ENCODE data around the gene PIP5K1A.
A peak's percentile ranks its signal among the peaks of the same experiment; 100 is the strongest.
"Not testable (repeated sequence)": the region's sequence is repeated elsewhere in the genome, so short reads cannot be mapped to it uniquely, and the experiment has no call there.

The PIP5K1A gene

DNA sequence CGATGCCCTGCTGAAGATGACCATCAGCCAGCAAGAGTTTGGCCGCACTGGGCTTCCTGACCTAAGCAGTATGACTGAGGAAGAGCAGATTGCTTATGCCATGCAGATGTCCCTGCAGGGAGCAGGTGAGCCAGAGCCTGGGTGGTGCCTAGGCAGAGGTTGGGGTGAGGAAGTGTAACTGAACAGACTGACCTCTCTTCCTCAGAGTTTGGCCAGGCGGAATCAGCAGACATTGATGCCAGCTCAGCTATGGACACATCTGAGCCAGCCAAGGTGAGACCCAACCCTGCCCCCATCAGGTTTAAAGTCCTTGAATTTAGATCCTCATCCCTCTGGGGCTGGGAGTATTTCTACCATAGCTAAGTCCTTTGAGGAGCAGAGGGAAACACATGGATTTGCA lies 68.0 kb downstream of the PIP5K1A start:
- H3K9me3 ChIP-seq (ENCODE audit: control insufficient read depth, insufficient read depth, low read length), result no peaks in the 10 kb centered on the region
- H3K4me3 ChIP-seq (ENCODE audit: low read depth, low read length), result no peak overlapping the region
- no peaks in the 10 kb centered on the region for H3K27me3 ChIP-seq (ENCODE audit: control insufficient read depth, insufficient read depth, low read length)
- no peaks in the 10 kb centered on the region for H3K4me1 ChIP-seq (ENCODE audit: control insufficient read depth, insufficient read depth, low read length)
- H3K36me3 ChIP-seq (ENCODE audit: control insufficient read depth, insufficient read depth, low read length), result peaks cover 39% of the 10 kb centered on the region
- H3K9ac ChIP-seq (ENCODE audit: low read depth, low read length), result no peak overlapping the region

DNA sequence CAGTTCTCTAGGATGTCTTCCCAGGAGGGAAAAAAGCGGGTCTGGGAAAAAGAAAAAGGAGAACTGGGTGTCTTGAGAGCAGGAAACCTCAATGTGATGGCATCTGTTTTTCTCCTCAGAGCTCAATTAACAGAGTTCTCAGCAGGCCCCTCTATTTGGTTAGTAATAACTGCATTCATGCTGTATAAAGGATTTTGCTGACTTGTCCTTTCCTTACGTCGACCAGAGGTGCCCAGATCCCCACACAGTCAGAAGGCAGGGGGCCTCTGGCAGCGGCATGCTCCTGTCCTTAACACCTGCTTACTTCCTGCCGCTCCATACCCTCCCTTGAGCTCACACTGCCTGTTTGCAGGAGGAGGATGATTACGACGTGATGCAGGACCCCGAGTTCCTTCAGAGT lies 68.5 kb downstream of the PIP5K1A start:
- no peaks in the 10 kb centered on the region for H3K9me3 ChIP-seq (ENCODE audit: control insufficient read depth, insufficient read depth, low read length)
- H3K4me1 ChIP-seq (ENCODE audit: control insufficient read depth, insufficient read depth, low read length), result no peaks in the 10 kb centered on the region
- peaks cover 39% of the 10 kb centered on the region for H3K36me3 ChIP-seq (ENCODE audit: control insufficient read depth, insufficient read depth, low read length)
- no peak overlapping the region for H3K4me3 ChIP-seq (ENCODE audit: low read depth, low read length)
- H3K27me3 ChIP-seq (ENCODE audit: control insufficient read depth, insufficient read depth, low read length), result no peaks in the 10 kb centered on the region
- H3K9ac ChIP-seq (ENCODE audit: low read depth, low read length), result no peak overlapping the region

DNA sequence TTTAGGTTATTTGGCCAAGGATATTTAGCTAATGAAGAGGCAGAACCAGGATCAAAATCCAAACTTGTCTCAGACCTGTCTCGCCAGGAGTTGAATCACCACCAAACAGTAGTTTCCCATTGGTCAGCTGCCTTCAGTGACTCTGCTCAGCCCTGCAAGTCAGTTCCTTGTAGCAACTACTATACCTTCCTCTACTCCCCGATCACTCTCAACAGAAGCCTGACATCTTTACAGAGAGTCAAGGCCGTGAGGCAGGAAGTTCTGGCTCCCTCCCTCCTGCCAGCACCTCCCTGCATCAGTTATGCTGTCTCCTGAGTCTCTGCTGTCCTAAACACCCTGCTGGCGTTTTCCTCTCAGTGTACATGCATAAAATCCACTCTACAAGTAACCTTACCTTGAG lies 69.4 kb downstream of the PIP5K1A start:
- H3K4me3 ChIP-seq (ENCODE audit: low read depth, low read length), result no peak overlapping the region
- H3K9me3 ChIP-seq (ENCODE audit: control insufficient read depth, insufficient read depth, low read length), result no peaks in the 10 kb centered on the region
- H3K27me3 ChIP-seq (ENCODE audit: control insufficient read depth, insufficient read depth, low read length), result no peaks in the 10 kb centered on the region
- H3K4me1 ChIP-seq (ENCODE audit: control insufficient read depth, insufficient read depth, low read length), result no peaks in the 10 kb centered on the region
- H3K9ac ChIP-seq (ENCODE audit: low read depth, low read length), result no peak overlapping the region
- H3K36me3 ChIP-seq (ENCODE audit: control insufficient read depth, insufficient read depth, low read length), result peaks cover 39% of the 10 kb centered on the region

DNA sequence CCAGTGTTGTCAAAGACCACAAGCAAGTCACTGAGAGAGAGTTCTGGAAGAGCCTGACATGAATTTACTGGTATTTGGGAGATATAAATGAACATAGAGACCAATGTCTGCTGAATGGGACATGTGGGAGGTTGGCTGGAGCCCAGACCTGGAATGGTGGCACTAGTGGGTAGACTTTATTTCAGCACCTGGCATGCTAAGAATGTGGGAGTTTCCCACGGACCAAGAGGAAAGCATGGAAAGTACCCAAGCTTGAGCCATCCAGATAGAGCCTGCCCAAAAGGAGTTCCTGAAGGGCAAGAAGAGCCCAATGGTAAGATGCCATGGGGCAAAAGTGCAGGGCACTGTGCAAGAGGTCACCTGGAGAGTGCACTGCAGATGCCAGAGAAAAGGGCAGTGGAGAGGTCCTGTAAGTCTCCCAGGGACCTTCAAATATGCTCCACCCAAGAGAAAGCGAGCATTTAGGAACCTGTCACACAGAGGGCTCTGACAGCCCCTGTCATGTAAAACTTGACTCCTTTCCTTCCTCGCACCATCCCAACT lies 75.6 kb downstream of the PIP5K1A start:
- no peak overlapping the region for H3K9ac ChIP-seq (ENCODE audit: low read depth, low read length)
- no peaks in the 10 kb centered on the region for H3K4me1 ChIP-seq (ENCODE audit: control insufficient read depth, insufficient read depth, low read length)
- no peaks in the 10 kb centered on the region for H3K9me3 ChIP-seq (ENCODE audit: control insufficient read depth, insufficient read depth, low read length)
- no peaks in the 10 kb centered on the region for H3K36me3 ChIP-seq (ENCODE audit: control insufficient read depth, insufficient read depth, low read length)
- no peaks in the 10 kb centered on the region for H3K27me3 ChIP-seq (ENCODE audit: control insufficient read depth, insufficient read depth, low read length)
- no peak overlapping the region for H3K4me3 ChIP-seq (ENCODE audit: low read depth, low read length)

GRCh38 chr1:151275341-151275740 lies 77.0 kb downstream of the PIP5K1A start:
- not testable (repeated sequence) for H3K9ac ChIP-seq (ENCODE audit: low read depth, low read length); H3K4me1 ChIP-seq (ENCODE audit: control insufficient read depth, insufficient read depth, low read length); H3K9me3 ChIP-seq (ENCODE audit: control insufficient read depth, insufficient read depth, low read length); H3K27me3 ChIP-seq (ENCODE audit: control insufficient read depth, insufficient read depth, low read length); H3K4me3 ChIP-seq (ENCODE audit: low read depth, low read length); H3K36me3 ChIP-seq (ENCODE audit: control insufficient read depth, insufficient read depth, low read length)

DNA sequence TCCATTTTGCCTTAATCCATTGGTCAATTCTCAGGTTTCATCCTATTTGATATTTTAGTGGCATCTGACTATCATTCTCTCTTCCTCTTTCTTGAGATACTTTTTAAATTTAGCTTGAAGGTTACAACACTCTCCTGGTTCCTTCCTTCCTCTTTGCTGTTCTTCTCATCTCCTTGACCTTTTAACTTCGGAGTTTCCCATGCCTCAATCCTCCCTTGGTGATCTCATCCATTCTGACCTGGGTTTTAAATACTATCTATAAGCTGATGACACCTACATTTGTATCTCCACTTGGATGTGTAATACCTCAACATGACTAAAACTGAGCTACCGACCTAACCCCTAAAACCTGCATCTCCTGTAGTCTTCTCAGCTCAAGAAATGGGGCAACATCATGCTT lies 78.9 kb downstream of the PIP5K1A start:
- Histone ChIP-seq H3K9ac (ENCODE audit: low read depth, low read length) (no peak overlapping the region), H3K4me1 (ENCODE audit: control insufficient read depth, insufficient read depth, low read length) (no peaks in the 10 kb centered on the region), H3K9me3 (ENCODE audit: control insufficient read depth, insufficient read depth, low read length) (no peaks in the 10 kb centered on the region)

DNA sequence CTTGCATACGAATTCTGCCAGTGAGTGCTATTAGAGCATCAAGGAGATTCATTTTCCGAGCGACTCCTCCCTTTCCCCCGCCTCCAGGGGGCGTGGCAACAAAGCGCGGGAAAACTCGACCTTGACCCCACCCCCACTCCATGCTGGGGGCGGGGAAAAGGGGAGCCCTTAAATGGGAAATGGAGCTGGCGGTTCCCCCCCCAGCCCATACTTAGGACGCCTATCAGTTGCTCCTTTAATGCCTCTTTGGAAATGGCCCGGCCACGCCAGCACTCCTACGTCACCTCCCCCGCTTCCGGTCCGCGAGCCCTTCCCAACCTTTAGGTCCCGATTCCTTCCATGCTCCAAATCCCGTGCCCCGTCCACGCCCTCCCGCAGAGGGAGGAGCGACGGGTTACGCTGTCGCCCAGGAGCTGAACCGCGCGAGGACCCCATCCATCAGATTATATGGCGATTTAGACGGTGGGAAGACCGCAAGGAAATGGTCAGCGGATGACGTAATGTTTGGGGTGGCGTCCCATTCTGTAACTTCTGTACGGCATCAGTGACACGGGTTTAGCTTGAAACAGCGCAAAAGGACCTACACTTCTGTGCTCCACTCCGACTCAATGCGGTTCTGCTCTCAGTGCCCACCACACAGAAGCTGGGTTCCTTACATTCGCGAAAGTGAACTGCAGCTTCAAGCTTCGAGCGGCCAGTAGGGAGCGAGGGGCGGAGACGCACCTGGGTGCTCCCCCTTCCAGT lies 83.0 kb downstream of the PIP5K1A start:
- Histone ChIP-seq H3K4me1 (ENCODE audit: control insufficient read depth, insufficient read depth, low read length) (peaks cover 8% of the 10 kb centered on the region), H3K9me3 (ENCODE audit: control insufficient read depth, insufficient read depth, low read length) (no peaks in the 10 kb centered on the region)

More for the DNA sequence above, 78.9 kb downstream of the PIP5K1A start:
- no peaks in the 10 kb centered on the region for H3K27me3 ChIP-seq (ENCODE audit: control insufficient read depth, insufficient read depth, low read length)
- H3K36me3 ChIP-seq (ENCODE audit: control insufficient read depth, insufficient read depth, low read length), result no peaks in the 10 kb centered on the region
- H3K4me3 ChIP-seq (ENCODE audit: low read depth, low read length), result no peak overlapping the region

GRCh38 chr1:151281969-151282882 lies 83.9 kb downstream of the PIP5K1A start, which contains the start of gene ZNF687:
TSS of gene ZNF687 (plus strand) at chr1:151282299. CDS start at chr1:151286292, 3,993 bp downstream.
- peaks cover 17% of the 10 kb centered on the region for H3K36me3 ChIP-seq (ENCODE audit: control insufficient read depth, insufficient read depth, low read length)
- H3K4me3 ChIP-seq (ENCODE audit: low read depth, low read length), result peak within 1 kb of the TSS; percentile 79
- H3K27me3 ChIP-seq (ENCODE audit: control insufficient read depth, insufficient read depth, low read length), result no peaks in the 10 kb centered on the region
- H3K9ac ChIP-seq (ENCODE audit: low read depth, low read length), result peak within 1 kb of the TSS; percentile 90
- H3K4me1 ChIP-seq (ENCODE audit: control insufficient read depth, insufficient read depth, low read length), result peaks cover 8% of the 10 kb centered on the region
- no peaks in the 10 kb centered on the region for H3K9me3 ChIP-seq (ENCODE audit: control insufficient read depth, insufficient read depth, low read length)

More for the DNA sequence above, 83.0 kb downstream of the PIP5K1A start:
- Histone ChIP-seq H3K4me3 (ENCODE audit: low read depth, low read length) (peak overlapping the region; percentile 79), H3K36me3 (ENCODE audit: control insufficient read depth, insufficient read depth, low read length) (peaks cover 9% of the 10 kb centered on the region), H3K9ac (ENCODE audit: low read depth, low read length) (peak overlapping the region; percentile 90), H3K27me3 (ENCODE audit: control insufficient read depth, insufficient read depth, low read length) (no peaks in the 10 kb centered on the region)

GRCh38 chr1:151282883-151283725 lies 84.8 kb downstream of the PIP5K1A start:
- Histone ChIP-seq H3K4me3 (ENCODE audit: low read depth, low read length) (peak overlapping the region; percentile 79), H3K36me3 (ENCODE audit: control insufficient read depth, insufficient read depth, low read length) (peaks cover 26% of the 10 kb centered on the region), H3K9ac (ENCODE audit: low read depth, low read length) (peak overlapping the region; percentile 88), H3K4me1 (ENCODE audit: control insufficient read depth, insufficient read depth, low read length) (peaks cover 8% of the 10 kb centered on the region), H3K27me3 (ENCODE audit: control insufficient read depth, insufficient read depth, low read length) (no peaks in the 10 kb centered on the region), H3K9me3 (ENCODE audit: control insufficient read depth, insufficient read depth, low read length) (no peaks in the 10 kb centered on the region)

DNA sequence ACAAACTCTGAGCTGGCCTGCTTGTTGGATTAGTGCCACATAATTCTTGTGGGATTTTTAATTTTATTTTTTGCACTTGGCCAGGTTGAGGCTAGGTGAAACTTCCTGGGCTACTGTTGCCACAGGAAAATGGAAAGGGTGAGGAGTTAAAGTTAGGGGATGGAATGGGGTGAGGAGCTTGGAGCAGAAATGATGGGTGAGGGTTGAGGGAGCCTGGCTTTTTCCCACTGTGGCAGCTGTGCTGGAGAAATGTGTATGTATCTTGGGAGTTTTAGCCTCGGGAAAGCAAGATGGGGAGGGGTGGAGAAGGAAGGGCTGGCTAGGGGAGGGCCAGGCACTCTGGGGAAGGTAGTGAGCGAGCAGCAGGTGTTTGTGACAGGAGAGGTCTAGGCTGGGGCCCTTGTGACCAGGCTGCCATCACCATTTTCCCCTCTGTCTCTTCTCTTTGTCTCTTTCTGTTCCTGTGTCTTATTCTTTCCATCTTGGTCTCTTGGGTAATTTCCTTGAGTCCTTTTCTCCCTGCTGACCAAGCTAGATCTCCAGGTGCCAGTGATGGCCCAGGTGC lies 85.7 kb downstream of the PIP5K1A start:
- Histone ChIP-seq H3K9me3 (ENCODE audit: control insufficient read depth, insufficient read depth, low read length) (no peaks in the 10 kb centered on the region), H3K4me3 (ENCODE audit: low read depth, low read length) (peak overlapping the region; percentile 20), H3K36me3 (ENCODE audit: control insufficient read depth, insufficient read depth, low read length) (peaks cover 36% of the 10 kb centered on the region), H3K4me1 (ENCODE audit: control insufficient read depth, insufficient read depth, low read length) (peaks cover 8% of the 10 kb centered on the region), H3K9ac (ENCODE audit: low read depth, low read length) (no peak overlapping the region), H3K27me3 (ENCODE audit: control insufficient read depth, insufficient read depth, low read length) (no peaks in the 10 kb centered on the region)

Data from iPS-15b (cell line).